Tibial nerve (tissue), 4 donors: ENCODE results near the gene PDE4A. TPM values are rescaled to one million over a fixed set of nuclear protein-coding genes. Genes with fewer than 3 reads are reported as not detected.

Source experiments
- DNase-seq, 2 donors: peaks; one replicate each; pipeline ENCODE4 v3.0.0-alpha.2; 2019; ENCODE audit warnings: low spot score in 2 of 2
- H3K27ac ChIP-seq, 4 donors: fragments of 200-600 bp; sonication (generic) in 3 of 4; one replicate each; pipeline ENCODE4 v1.5.1; 2017 to 2019; ENCODE audit warnings: mild to moderate bottlenecking in 1 of 4
- H3K27me3 ChIP-seq, 2 donors: fragments of 200-600 bp; sonication (generic) in 1 of 2; one replicate each; pipeline versions ENCODE4 v1.5.1 to v1.6.0; 2017 to 2019
- H3K36me3 ChIP-seq, 3 donors: fragments of 200-600 bp; sonication (generic); one replicate each; pipeline ENCODE4 v1.5.1; 2018 to 2019
- H3K4me1 ChIP-seq, 4 donors: fragments of 200-600 bp; sonication (generic) in 3 of 4; one replicate each; pipeline ENCODE4 v1.5.1; 2017 to 2019
- H3K4me3 ChIP-seq, 4 donors: fragments of 200-600 bp; sonication (generic) in 3 of 4; one replicate each; pipeline ENCODE4 v1.5.1; 2017 to 2019; ENCODE audit warnings: mild to moderate bottlenecking in 1 of 4, moderate library complexity in 1 of 4
- H3K9me3 ChIP-seq, 4 donors: fragments of 200-600 bp; sonication (generic) in 3 of 4; one replicate each; pipeline ENCODE4 v1.5.1; 2017 to 2019
- CTCF ChIP-seq, 5 experiments: fragments of 200-600 bp in 3 of 5; fragments of 450-650 bp in 2 of 5; sonication (generic) in 3 of 5; IDR thresholded peaks; one replicate each; pipeline ENCODE4 v1.5.1; 2016 to 2019; ENCODE audit warnings: antibody characterized with exemption in 5 of 5, mild to moderate bottlenecking in 3 of 5, moderate library complexity in 2 of 5
- EP300 ChIP-seq, 2 donors: sonication (generic); formaldehyde crosslinking; IDR thresholded peaks; one replicate each; pipeline ENCODE4 v1.6.1; 2017; ENCODE audit warnings: antibody characterized with exemption in 2 of 2, mild to moderate bottlenecking in 1 of 2
- POLR2A ChIP-seq, 2 donors: fragments of 450-650 bp; IDR thresholded peaks; one replicate each; pipeline ENCODE4 v1.6.1; 2017; ENCODE audit warnings: antibody characterized with exemption in 2 of 2, mild to moderate bottlenecking in 2 of 2, moderate library complexity in 2 of 2
- WGBS, 2 donors: methylation state at CpG; one replicate each; pipeline ENCODE4 v1.1.5; 2018; 5-methylcytosine and 5-hydroxymethylcytosine counted together
- total RNA-seq, 4 donors: library from RNA; depleted of rRNA; stranded (reverse); fragments of >200 nt; gene quantifications; one replicate each; pipeline ENCODE4 v1.1.0, GENCODE V29; 2016

PDE4A gene
- total RNA-seq, 4 donors from 2014 or later = 8.7 to 12.7 (median 10.0) TPM

- Histone ChIP-seq H3K4me1 (peaks cover 0 to 55% (median 27%) of the 10 kb centered on the region in 4 donors), H3K9me3 (peaks cover 0 to 14% (median 0%) of the 10 kb centered on the region in 4 donors), H3K27me3 (peaks cover 0 to 65% of the 10 kb centered on the region in 2 donors), H3K36me3 (no peaks in the 10 kb centered on the region), H3K4me3 (peak overlapping the region; percentile 9 to 46 (median 22)), H3K27ac (peak overlapping the region in 1 of 4 donors; percentile 20)
- TF ChIP-seq EP300 (IDR thresholded peaks at IDR 0.05) (no peak), POLR2A (IDR thresholded peaks at IDR 0.05) (no peak), CTCF (IDR thresholded peaks at IDR 0.05) (peak; percentile 44 to 90 (median 57))
- 6 to 8% methylated on average over 21 to 43 of the region's 67 CpGs for WGBS, 2 donors
- peak; percentile 47 to 68 for DNase-seq
Observed at GRCh38 chr19:10416380-10417257, 3.7 kb upstream of the PDE4A start.

- Histone ChIP-seq H3K9me3 (peaks cover 0 to 14% (median 0%) of the 10 kb centered on the region in 4 donors), H3K36me3 (no peaks in the 10 kb centered on the region), H3K4me1 (peaks cover 0 to 55% (median 27%) of the 10 kb centered on the region in 4 donors), H3K4me3 (no peak overlapping the region), H3K27ac (no peak overlapping the region), H3K27me3 (peaks cover 0 to 76% of the 10 kb centered on the region in 2 donors)
- TF ChIP-seq POLR2A (IDR thresholded peaks at IDR 0.05) (no peak), EP300 (IDR thresholded peaks at IDR 0.05) (no peak), CTCF (IDR thresholded peaks at IDR 0.05) (no peak)
- no peak for DNase-seq
- WGBS, 2 donors = 5 to 14% methylated on average over 24 to 25 of the region's 30 CpGs
Observed at GRCh38 chr19:10417541-10418234, 2.6 kb upstream of the PDE4A start.

GRCh38 chr19:10418235-10418484 lies 2.2 kb upstream of the PDE4A start:
- H3K36me3 ChIP-seq = no peaks in the 10 kb centered on the region
- peaks cover 0 to 55% (median 27%) of the 10 kb centered on the region in 4 donors for H3K4me1 ChIP-seq
- no peak overlapping the region for H3K4me3 ChIP-seq
- H3K27ac ChIP-seq = no peak overlapping the region
- peaks cover 0 to 80% of the 10 kb centered on the region in 2 donors for H3K27me3 ChIP-seq
- peaks cover 0 to 14% (median 0%) of the 10 kb centered on the region in 4 donors for H3K9me3 ChIP-seq
- 3 to 5% methylated on average over 3 of the region's 3 CpGs for WGBS, 2 donors
- no peak for DNase-seq
- TF ChIP-seq EP300 (IDR thresholded peaks at IDR 0.05) (no peak), POLR2A (IDR thresholded peaks at IDR 0.05) (no peak), CTCF (IDR thresholded peaks at IDR 0.05) (no peak)

- Histone ChIP-seq H3K27ac (no peak overlapping the region), H3K27me3 (peaks cover 0 to 85% of the 10 kb centered on the region in 2 donors), H3K36me3 (no peaks in the 10 kb centered on the region), H3K4me1 (peaks cover 0 to 55% (median 27%) of the 10 kb centered on the region in 4 donors), H3K9me3 (peaks cover 0 to 14% (median 0%) of the 10 kb centered on the region in 4 donors), H3K4me3 (no peak overlapping the region)
- no peak for TF ChIP-seq POLR2A (IDR thresholded peaks at IDR 0.05)
- no peak for TF ChIP-seq EP300 (IDR thresholded peaks at IDR 0.05)
- TF ChIP-seq CTCF (IDR thresholded peaks at IDR 0.05) = no peak
- DNase-seq = no peak
- 1 to 3% methylated on average over 24 to 28 of the region's 32 CpGs for WGBS, 2 donors
Observed at GRCh38 chr19:10418485-10419199, 1.7 kb upstream of the PDE4A start.
